ENCODE measurements around the gene FPGS.

FPGS gene

DNA sequence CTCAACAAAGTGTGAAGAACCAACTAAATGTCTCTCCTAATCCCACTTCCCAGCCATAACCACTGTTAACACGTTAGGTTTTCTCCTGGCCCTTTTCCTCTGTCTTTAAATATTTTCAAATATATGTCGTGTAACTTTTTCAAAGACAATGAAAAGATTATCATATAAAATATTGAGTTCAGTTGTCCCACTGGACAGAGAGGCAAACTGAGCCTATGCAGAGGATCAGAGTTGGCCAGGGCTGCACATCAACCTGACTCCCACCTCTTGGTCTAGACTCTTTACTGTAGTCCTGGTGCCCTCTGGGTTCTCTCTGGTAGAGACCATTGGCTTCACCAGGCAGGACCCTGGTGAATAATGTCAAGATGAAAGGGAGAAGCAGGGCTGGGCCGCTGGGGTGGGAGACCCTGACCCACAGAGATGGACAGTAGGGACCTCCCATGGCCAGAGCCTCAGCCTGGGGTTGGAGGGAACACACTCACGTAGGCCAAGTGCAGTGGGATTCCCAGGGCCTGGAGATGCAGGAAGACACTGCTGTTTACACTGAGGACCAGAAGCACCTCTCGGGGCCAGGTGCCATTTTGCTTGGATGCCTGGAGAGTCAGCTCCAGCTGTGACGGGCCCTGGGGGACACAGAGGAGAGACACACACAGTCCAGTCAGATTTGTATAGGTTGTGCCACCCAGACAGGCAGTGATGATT, 26.7 kb downstream of the FPGS start:
- no peak for TF ChIP-seq TAF1 (IDR thresholded peaks at IDR 0.05; ENCODE audit: borderline replicate concordance, insufficient read depth, low read length)
- no peak for TF ChIP-seq POLR2AphosphoS5 (IDR thresholded peaks at IDR 0.05; ENCODE audit: low read depth, low read length)
- TF ChIP-seq SIN3A (IDR thresholded peaks at IDR 0.05; ENCODE audit: borderline replicate concordance, insufficient read depth, low read length) = no peak

DNA sequence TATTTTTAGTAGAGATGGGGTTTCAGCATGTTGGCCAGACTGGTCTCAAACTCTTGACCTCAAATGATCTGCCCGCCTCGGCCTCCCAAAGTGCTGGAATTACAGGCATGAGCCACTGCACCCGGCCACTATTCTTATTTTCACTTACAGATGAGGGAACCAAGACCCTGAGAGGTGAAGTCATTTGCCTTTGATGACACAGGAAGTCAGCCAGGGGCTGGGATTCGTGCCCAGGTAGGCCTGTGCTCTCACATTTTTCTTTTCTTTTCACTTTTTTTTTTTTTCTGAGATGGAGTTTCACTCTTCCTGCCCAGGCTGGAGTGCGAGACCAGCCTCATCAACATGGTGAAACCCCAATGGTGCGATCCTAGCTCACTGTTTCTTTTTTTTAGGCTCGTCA, 29.6 kb downstream of the FPGS start:
- TF ChIP-seq SIN3A (IDR thresholded peaks at IDR 0.05; ENCODE audit: borderline replicate concordance, insufficient read depth, low read length) (no peak), FOXP2 (optimal IDR thresholded peaks at IDR 0.05; ENCODE audit: borderline replicate concordance, extremely low read depth, extremely low read length, insufficient read depth) (no peak), REST (IDR thresholded peaks at IDR 0.05; ENCODE audit: insufficient read depth in 1 of 2, low read depth in 2 of 2, low read length in 2 of 2) (no peak), TAF1 (IDR thresholded peaks at IDR 0.05; ENCODE audit: borderline replicate concordance, insufficient read depth, low read length) (no peak), POLR2AphosphoS5 (IDR thresholded peaks at IDR 0.05; ENCODE audit: low read depth, low read length) (no peak)

DNA sequence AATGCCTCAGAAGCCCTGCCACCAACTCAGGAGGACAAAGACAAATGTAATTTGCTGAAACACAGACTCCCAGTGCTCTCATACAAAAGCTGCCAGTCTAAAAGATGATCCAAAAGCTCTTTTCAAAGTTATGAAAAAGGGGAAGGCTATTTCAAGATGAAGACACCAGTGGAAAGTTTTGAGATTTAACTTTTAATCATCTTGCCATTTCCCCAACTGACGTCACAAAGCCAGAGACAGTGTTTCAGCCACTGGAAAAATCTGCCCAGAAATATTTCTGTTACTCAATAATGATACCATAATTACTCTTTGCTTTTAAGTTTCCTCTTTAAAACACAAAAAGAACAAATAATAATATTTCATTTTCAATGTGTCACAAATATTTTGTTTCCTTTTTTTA, 30.9 kb downstream of the FPGS start:
- TF ChIP-seq SIN3A (IDR thresholded peaks at IDR 0.05; ENCODE audit: borderline replicate concordance, insufficient read depth, low read length) = no peak
- no peak for TF ChIP-seq REST (IDR thresholded peaks at IDR 0.05; ENCODE audit: insufficient read depth in 1 of 2, low read depth in 2 of 2, low read length in 2 of 2)
- TF ChIP-seq FOXP2 (optimal IDR thresholded peaks at IDR 0.05; ENCODE audit: borderline replicate concordance, extremely low read depth, extremely low read length, insufficient read depth) = no peak
- no peak for TF ChIP-seq POLR2AphosphoS5 (IDR thresholded peaks at IDR 0.05; ENCODE audit: low read depth, low read length)
- no peak for TF ChIP-seq TAF1 (IDR thresholded peaks at IDR 0.05; ENCODE audit: borderline replicate concordance, insufficient read depth, low read length)

DNA sequence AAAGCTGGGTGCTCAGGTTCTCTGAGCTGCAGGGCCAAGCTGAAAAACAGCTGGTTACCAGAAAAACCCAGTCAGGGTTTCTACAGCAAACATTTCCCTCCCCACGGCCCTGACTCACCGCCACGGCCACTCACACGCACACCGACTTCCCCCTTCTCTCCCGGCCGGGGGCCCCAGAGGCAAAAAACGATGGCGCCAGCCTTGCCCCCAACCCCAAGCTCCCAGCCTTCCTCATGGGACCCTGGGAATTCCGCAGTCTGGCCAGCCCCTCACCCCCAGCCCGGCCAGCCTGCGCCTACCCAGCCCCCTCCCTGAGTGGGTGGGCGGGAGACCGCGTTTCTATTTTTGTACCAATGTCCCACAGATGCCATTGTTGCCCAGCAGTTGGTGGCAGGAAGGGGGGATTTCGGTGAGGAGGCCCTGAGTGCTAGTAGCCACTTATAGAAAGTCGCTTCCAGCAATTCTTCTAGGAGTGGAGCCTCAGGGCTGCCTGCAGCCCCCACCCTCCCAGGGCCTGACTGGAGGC, 33.4 kb downstream of the FPGS start:
- no peak for TF ChIP-seq FOXP2 (optimal IDR thresholded peaks at IDR 0.05; ENCODE audit: borderline replicate concordance, extremely low read depth, extremely low read length, insufficient read depth)
- no peak for TF ChIP-seq SIN3A (IDR thresholded peaks at IDR 0.05; ENCODE audit: borderline replicate concordance, insufficient read depth, low read length)
- no peak for TF ChIP-seq REST (IDR thresholded peaks at IDR 0.05; ENCODE audit: insufficient read depth in 1 of 2, low read depth in 2 of 2, low read length in 2 of 2)
- TF ChIP-seq POLR2AphosphoS5 (IDR thresholded peaks at IDR 0.05; ENCODE audit: low read depth, low read length) = no peak
- TF ChIP-seq TAF1 (IDR thresholded peaks at IDR 0.05; ENCODE audit: borderline replicate concordance, insufficient read depth, low read length) = no peak

DNA sequence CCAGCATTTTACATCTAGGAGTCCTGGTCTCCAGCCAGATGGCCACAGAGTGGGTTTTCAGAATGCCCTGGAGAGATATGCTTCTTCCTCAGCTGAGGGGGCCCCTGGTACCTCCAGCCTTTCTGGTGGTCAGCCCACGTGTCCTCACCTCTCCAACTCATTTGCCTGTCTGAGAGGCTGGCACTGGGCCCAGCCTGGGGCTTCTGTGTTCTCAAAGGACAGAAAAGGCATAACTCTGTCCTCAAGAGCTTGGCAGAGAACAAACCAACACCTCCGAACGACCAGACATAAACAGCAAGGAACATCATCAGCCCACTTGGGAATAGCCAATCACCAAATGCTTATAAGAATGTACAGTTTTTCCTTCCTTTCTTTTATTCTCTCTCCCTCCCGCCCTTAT, 34.7 kb downstream of the FPGS start:
- TF ChIP-seq FOXP2 (optimal IDR thresholded peaks at IDR 0.05; ENCODE audit: borderline replicate concordance, extremely low read depth, extremely low read length, insufficient read depth) (no peak), POLR2AphosphoS5 (IDR thresholded peaks at IDR 0.05; ENCODE audit: low read depth, low read length) (no peak), TAF1 (IDR thresholded peaks at IDR 0.05; ENCODE audit: borderline replicate concordance, insufficient read depth, low read length) (no peak), SIN3A (IDR thresholded peaks at IDR 0.05; ENCODE audit: borderline replicate concordance, insufficient read depth, low read length) (no peak)
